GM12878 (cell line): Measurements from ENCODE around the gene GINM1.

ENCODE experiments used
- BHLHE40 ChIP-seq, 2 experiments: fragments of 450-650 bp in 1 of 2; IDR thresholded peaks; 2 replicates each; pipeline ENCODE4 v1.6.1; 2011 to 2017; ENCODE audit warnings: low read depth in 2 of 2, borderline replicate concordance in 1 of 2, improper control_type of control experiment in 1 of 2, low read length in 1 of 2, mild to moderate bottlenecking in 1 of 2
- CEBPB ChIP-seq, 2 experiments: fragments of 150-350 bp in 1 of 2; IDR thresholded peaks; 2 replicates each; pipeline ENCODE4 v1.6.1; 2012 to 2014; ENCODE audit warnings: low read depth in 2 of 2, low read length in 2 of 2, borderline replicate concordance in 1 of 2, inconsistent platforms in 1 of 2
- EED ChIP-seq: sonication (generic); IDR thresholded peaks from 2 replicates; pipeline ENCODE4 v1.6.1; 2016; ENCODE audit warnings: antibody characterized with exemption, low read depth
- GABPA ChIP-seq: IDR thresholded peaks from 2 replicates; pipeline ENCODE4 v1.6.1; 2014; ENCODE audit warnings: antibody characterized with exemption, low read depth, mild to moderate bottlenecking, inconsistent platforms
- MYB ChIP-seq: fragments of 150-350 bp; IDR thresholded peaks from 2 replicates; pipeline ENCODE4 v1.6.1; 2014; ENCODE audit warnings: mild to moderate bottlenecking, low read depth, low read length, borderline replicate concordance
- MYC ChIP-seq: IDR thresholded peaks from 2 replicates; pipeline ENCODE4 v1.6.1; 2011; ENCODE audit warnings: mild to moderate bottlenecking, low read length, moderate library complexity, inconsistent platforms; ENCODE audit not compliant: insufficient read depth, insufficient replicate concordance, insufficient read length, severe bottlenecking
- POLR2A ChIP-seq: IDR thresholded peaks from 2 replicates; pipeline ENCODE4 v1.6.1; 2011; ENCODE audit warnings: low read depth, mild to moderate bottlenecking, low read length
- SIX5 ChIP-seq: IDR thresholded peaks from 2 replicates; pipeline ENCODE4 v1.6.1; 2011; ENCODE audit warnings: mild to moderate bottlenecking, low read depth, low read length, moderate library complexity; ENCODE audit not compliant: severe bottlenecking
- ZNF24 ChIP-seq: fragments of 450-650 bp; IDR thresholded peaks from 2 replicates; pipeline ENCODE4 v1.6.1; 2017; ENCODE audit warnings: antibody characterized with exemption, mild to moderate bottlenecking
- TF ChIP-seq, protein P1 (sequence below): fragments of 450-650 bp; formaldehyde crosslinking; IDR thresholded peaks from 2 replicates; pipeline ENCODE4 v1.5.0; 2022; ENCODE audit warnings: mild to moderate bottlenecking, missing genetic modification characterization
- TF ChIP-seq, protein P2 (sequence below), 3 experiments: IDR thresholded peaks in 2 of 3; conservative IDR thresholded peaks in 1 of 3; 2 replicates each; pipeline ENCODE4 v1.5.1; 2011; ENCODE audit warnings: low read depth in 3 of 3, low read length in 3 of 3, mild to moderate bottlenecking in 3 of 3, control low read depth in 2 of 3, moderate library complexity in 2 of 3, inconsistent platforms in 1 of 3, mixed read lengths in 1 of 3; ENCODE audit not compliant: control insufficient read depth in 2 of 3, insufficient read depth in 1 of 3; ENCODE audit errors: extremely low read depth in 1 of 3

DNA sequence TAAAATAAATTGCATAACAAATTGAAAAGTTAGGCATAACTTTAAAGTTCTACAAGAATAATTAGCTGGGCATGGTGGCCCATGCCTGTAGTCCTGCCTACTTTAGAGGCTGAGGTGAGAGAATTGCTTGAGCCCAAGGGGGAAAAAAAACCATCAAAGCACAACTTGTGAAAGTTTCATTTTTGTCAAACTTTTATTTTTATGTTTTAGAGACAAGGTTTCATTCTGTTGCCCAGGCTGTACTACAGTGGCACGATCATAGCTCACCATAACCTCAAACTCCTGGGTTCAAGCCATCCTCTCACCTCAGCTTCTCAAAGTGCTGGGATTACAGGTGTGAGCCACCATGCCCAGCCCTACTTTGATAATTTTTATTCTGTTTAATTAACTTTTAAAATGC, 68.1 kb downstream of the GINM1 start:
- TF ChIP-seq BHLHE40 (IDR thresholded peaks at IDR 0.05; ENCODE audit: borderline replicate concordance in 1 of 2, low read depth in 2 of 2, low read length in 1 of 2) (no peak), MYB (no peak), MYC (no peak), EED (no peak), POLR2A (no peak), GABPA (no peak), ZNF24 (no peak), SIX5 (no peak), CEBPB (IDR thresholded peaks at IDR 0.05; ENCODE audit: borderline replicate concordance in 1 of 2, low read depth in 2 of 2, low read length in 2 of 2) (no peak)
- TF ChIP-seq, protein P1, sequence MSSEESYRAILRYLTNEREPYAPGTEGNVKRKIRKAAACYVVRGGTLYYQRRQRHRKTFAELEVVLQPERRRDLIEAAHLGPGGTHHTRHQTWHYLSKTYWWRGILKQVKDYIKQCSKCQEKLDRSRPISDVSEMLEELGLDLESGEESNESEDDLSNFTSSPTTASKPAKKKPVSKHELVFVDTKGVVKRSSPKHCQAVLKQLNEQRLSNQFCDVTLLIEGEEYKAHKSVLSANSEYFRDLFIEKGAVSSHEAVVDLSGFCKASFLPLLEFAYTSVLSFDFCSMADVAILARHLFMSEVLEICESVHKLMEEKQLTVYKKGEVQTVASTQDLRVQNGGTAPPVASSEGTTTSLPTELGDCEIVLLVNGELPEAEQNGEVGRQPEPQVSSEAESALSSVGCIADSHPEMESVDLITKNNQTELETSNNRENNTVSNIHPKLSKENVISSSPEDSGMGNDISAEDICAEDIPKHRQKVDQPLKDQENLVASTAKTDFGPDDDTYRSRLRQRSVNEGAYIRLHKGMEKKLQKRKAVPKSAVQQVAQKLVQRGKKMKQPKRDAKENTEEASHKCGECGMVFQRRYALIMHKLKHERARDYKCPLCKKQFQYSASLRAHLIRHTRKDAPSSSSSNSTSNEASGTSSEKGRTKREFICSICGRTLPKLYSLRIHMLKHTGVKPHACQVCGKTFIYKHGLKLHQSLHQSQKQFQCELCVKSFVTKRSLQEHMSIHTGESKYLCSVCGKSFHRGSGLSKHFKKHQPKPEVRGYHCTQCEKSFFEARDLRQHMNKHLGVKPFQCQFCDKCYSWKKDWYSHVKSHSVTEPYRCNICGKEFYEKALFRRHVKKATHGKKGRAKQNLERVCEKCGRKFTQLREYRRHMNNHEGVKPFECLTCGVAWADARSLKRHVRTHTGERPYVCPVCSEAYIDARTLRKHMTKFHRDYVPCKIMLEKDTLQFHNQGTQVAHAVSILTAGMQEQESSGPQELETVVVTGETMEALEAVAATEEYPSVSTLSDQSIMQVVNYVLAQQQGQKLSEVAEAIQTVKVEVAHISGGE: no peak
- TF ChIP-seq, protein P2, sequence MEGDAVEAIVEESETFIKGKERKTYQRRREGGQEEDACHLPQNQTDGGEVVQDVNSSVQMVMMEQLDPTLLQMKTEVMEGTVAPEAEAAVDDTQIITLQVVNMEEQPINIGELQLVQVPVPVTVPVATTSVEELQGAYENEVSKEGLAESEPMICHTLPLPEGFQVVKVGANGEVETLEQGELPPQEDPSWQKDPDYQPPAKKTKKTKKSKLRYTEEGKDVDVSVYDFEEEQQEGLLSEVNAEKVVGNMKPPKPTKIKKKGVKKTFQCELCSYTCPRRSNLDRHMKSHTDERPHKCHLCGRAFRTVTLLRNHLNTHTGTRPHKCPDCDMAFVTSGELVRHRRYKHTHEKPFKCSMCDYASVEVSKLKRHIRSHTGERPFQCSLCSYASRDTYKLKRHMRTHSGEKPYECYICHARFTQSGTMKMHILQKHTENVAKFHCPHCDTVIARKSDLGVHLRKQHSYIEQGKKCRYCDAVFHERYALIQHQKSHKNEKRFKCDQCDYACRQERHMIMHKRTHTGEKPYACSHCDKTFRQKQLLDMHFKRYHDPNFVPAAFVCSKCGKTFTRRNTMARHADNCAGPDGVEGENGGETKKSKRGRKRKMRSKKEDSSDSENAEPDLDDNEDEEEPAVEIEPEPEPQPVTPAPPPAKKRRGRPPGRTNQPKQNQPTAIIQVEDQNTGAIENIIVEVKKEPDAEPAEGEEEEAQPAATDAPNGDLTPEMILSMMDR (IDR thresholded peaks at IDR 0.05 in 2 of 3, conservative IDR thresholded peaks at IDR 0.05 in 1 of 3; ENCODE audit: control insufficient read depth in 2 of 3, extremely low read depth in 1 of 3, insufficient read depth in 1 of 3, low read depth in 3 of 3, low read length in 3 of 3): no peak
